Right atrium auricular region (tissue), 2 donors: ENCODE data around the gene PSME3IP1. TPM values are rescaled to one million over a fixed set of nuclear protein-coding genes. Genes with fewer than 3 reads are reported as not detected.

ENCODE experiments used
- DNase-seq: peaks from one replicate; pipeline ENCODE4 v3.0.0-alpha.2; 2019; ENCODE audit warnings: low spot score
- H3K27ac ChIP-seq, 2 donors: fragments of 200-600 bp; sonication (generic); 1 replicate in 1 of 2; 2 replicates in 1 of 2; pipeline ENCODE4 v1.5.1; 2016 to 2019
- H3K27me3 ChIP-seq, 2 donors: fragments of 200-600 bp; sonication (generic); one replicate each; pipeline versions ENCODE4 v1.5.1 to v1.6.0; 2017 to 2019
- H3K36me3 ChIP-seq: fragments of 200-600 bp; sonication (generic); one replicate; pipeline ENCODE4 v1.5.1; 2016
- H3K4me1 ChIP-seq, 2 donors: fragments of 200-600 bp; sonication (generic); one replicate each; pipeline versions ENCODE4 v1.5.1 to v1.6.0; 2017 to 2019
- H3K4me3 ChIP-seq, 2 donors: fragments of 200-600 bp; sonication (generic); 1 replicate in 1 of 2; 2 replicates in 1 of 2; pipeline ENCODE4 v1.5.1; 2017 to 2019; ENCODE audit warnings: mild to moderate bottlenecking in 1 of 2, moderate library complexity in 1 of 2
- H3K9me3 ChIP-seq, 2 donors: fragments of 200-600 bp; sonication (generic); one replicate each; pipeline ENCODE4 v1.5.1; 2019
- CTCF ChIP-seq, 2 donors: fragments of 200-600 bp; sonication (generic); IDR thresholded peaks; one replicate each; pipeline ENCODE4 v1.5.1; 2019; ENCODE audit warnings: antibody characterized with exemption in 2 of 2
- total RNA-seq, 2 donors: library from RNA; depleted of rRNA; stranded (reverse); fragments of >200 nt; gene quantifications; one replicate each; pipeline ENCODE4 v1.1.0, GENCODE V29; 2016

PSME3IP1 gene
- total RNA-seq, result 10 to 100 TPM; 55.7 to 79.0 TPM

GRCh38 chr16:57185945-57186871 lies at the start of gene PSME3IP1, which contains the start of gene RSPRY1:
PSME3IP1 (minus strand) TSS chr16:57186039; CDS start chr16:57173854, 12,185 bp downstream.
RSPRY1 (plus strand) TSS chr16:57186329; CDS start chr16:57204659, 18,330 bp downstream.
- H3K27me3 ChIP-seq, result no peaks in the 10 kb centered on the region
- no peaks in the 10 kb centered on the region for H3K36me3 ChIP-seq
- peak within 1 kb of the TSS; percentile 87 to 95 for H3K4me3 ChIP-seq
- H3K4me1 ChIP-seq, result peaks cover 0 to 33% of the 10 kb centered on the region in 2 donors
- peak; percentile 99 for DNase-seq
- H3K27ac ChIP-seq, result peak within 1 kb of the TSS; percentile 93 to 97
- no peaks in the 10 kb centered on the region for H3K9me3 ChIP-seq
- TF ChIP-seq CTCF (IDR thresholded peaks at IDR 0.05), result no peak

- Histone ChIP-seq H3K4me1 (no peaks in the 10 kb centered on the region), H3K9me3 (no peaks in the 10 kb centered on the region), H3K36me3 (peaks cover 74% of the 10 kb centered on the region), H3K27me3 (no peaks in the 10 kb centered on the region), H3K27ac (no peak overlapping the region), H3K4me3 (no peak overlapping the region)
- no peak for DNase-seq
- no peak for TF ChIP-seq CTCF (IDR thresholded peaks at IDR 0.05)
Measured at GRCh38 chr16:57235128-57236021, 49.5 kb upstream of the PSME3IP1 start.

- Histone ChIP-seq H3K4me3 (no peak overlapping the region), H3K27me3 (no peaks in the 10 kb centered on the region), H3K27ac (no peak overlapping the region), H3K36me3 (peaks cover 76% of the 10 kb centered on the region), H3K4me1 (no peaks in the 10 kb centered on the region), H3K9me3 (no peaks in the 10 kb centered on the region)
- no peak for TF ChIP-seq CTCF (IDR thresholded peaks at IDR 0.05)
- no peak for DNase-seq
Measured at GRCh38 chr16:57234707-57235092, 48.9 kb upstream of the PSME3IP1 start.

GRCh38 chr16:57233944-57234706 lies 48.3 kb upstream of the PSME3IP1 start:
- TF ChIP-seq CTCF (IDR thresholded peaks at IDR 0.05), result no peak
- Histone ChIP-seq H3K27me3 (no peaks in the 10 kb centered on the region), H3K4me1 (no peaks in the 10 kb centered on the region), H3K27ac (peak overlapping the region; percentile 1 to 16), H3K36me3 (peaks cover 73% of the 10 kb centered on the region), H3K9me3 (no peaks in the 10 kb centered on the region), H3K4me3 (no peak overlapping the region)
- DNase-seq, result no peak

- no peaks in the 10 kb centered on the region for H3K4me1 ChIP-seq
- H3K27ac ChIP-seq, result no peak overlapping the region
- no peak for TF ChIP-seq CTCF (IDR thresholded peaks at IDR 0.05)
- no peak overlapping the region for H3K4me3 ChIP-seq
- H3K27me3 ChIP-seq, result no peaks in the 10 kb centered on the region
- DNase-seq, result no peak
- no peaks in the 10 kb centered on the region for H3K9me3 ChIP-seq
- H3K36me3 ChIP-seq, result peaks cover 87% of the 10 kb centered on the region
Measured at GRCh38 chr16:57231821-57232350, 46.0 kb upstream of the PSME3IP1 start.
